Transverse colon (tissue), 4 donors: Measurements from ENCODE around the gene TPTE.
"Not testable (repeated sequence)": the region's sequence is repeated elsewhere in the genome, so short reads cannot be mapped to it uniquely, and the experiment has no call there.

Experiments
- CTCF ChIP-seq, 5 experiments: fragments of 200-600 bp in 3 of 5; fragments of 450-650 bp in 2 of 5; sonication (generic) in 3 of 5; IDR thresholded peaks; 1 replicate in 2 of 5; 2 replicates in 3 of 5; pipeline ENCODE4 v1.5.1; 2016 to 2017; ENCODE audit warnings: antibody characterized with exemption in 5 of 5, inconsistent platforms in 3 of 5, mild to moderate bottlenecking in 2 of 5, moderate library complexity in 1 of 5
- EP300 ChIP-seq: sonication (generic); formaldehyde crosslinking; IDR thresholded peaks from one replicate; pipeline ENCODE4 v1.6.1; 2017; ENCODE audit warnings: antibody characterized with exemption, low read depth
- POLR2A ChIP-seq: fragments of 450-650 bp; IDR thresholded peaks from one replicate; pipeline ENCODE4 v1.6.1; 2016; ENCODE audit warnings: antibody characterized with exemption, mild to moderate bottlenecking, moderate library complexity
- POLR2AphosphoS5 ChIP-seq, 3 donors: sonication (generic); formaldehyde crosslinking; IDR thresholded peaks; one replicate each; pipeline ENCODE4 v1.6.1; 2016; ENCODE audit warnings: antibody characterized with exemption in 3 of 3

GRCh38 chr21:10471999-10472398 is 49.4 kb upstream of the TPTE start:
- TF ChIP-seq POLR2A; CTCF (IDR thresholded peaks at IDR 0.05); EP300; POLR2AphosphoS5 (IDR thresholded peaks at IDR 0.05): not testable (repeated sequence)
